Heart right ventricle (tissue), 16 donors: Measurements from ENCODE around the gene AAK1. TPM values are rescaled to one million over a fixed set of nuclear protein-coding genes. Genes with fewer than 3 reads are reported as not detected.

Experiments
- ATAC-seq, 8 donors: fragments of 200-7000 bp; cut with Tn5 transposase; one replicate each; pipeline ENCODE4 v1.9.1; 2020; ENCODE audit warnings: mild to moderate bottlenecking in 8 of 8, moderate library complexity in 8 of 8, moderate number of reproducible peaks in 1 of 8
- DNase-seq, 2 donors: peaks; one replicate each; pipeline ENCODE4 v3.0.0-alpha.2; 2020
- H3K27ac ChIP-seq, 10 donors: fragments of 200-600 bp; sonication (generic) in 2 of 10; one replicate each; pipeline versions ENCODE4 v1.5.0 to v1.8.0; 2020 to 2022; ENCODE audit warnings: mild to moderate bottlenecking in 3 of 10
- H3K27me3 ChIP-seq, 7 donors: fragments of 200-600 bp; one replicate each; pipeline ENCODE4 v1.8.0; 2021 to 2022; ENCODE audit warnings: mild to moderate bottlenecking in 2 of 7
- H3K36me3 ChIP-seq, 9 donors: fragments of 200-600 bp; sonication (generic) in 1 of 9; one replicate each; pipeline versions ENCODE4 v1.5.0 to v1.8.0; 2020 to 2022; ENCODE audit warnings: mild to moderate bottlenecking in 2 of 9
- H3K4me1 ChIP-seq, 9 donors: fragments of 200-600 bp; sonication (generic) in 1 of 9; one replicate each; pipeline versions ENCODE4 v1.5.0 to v1.8.0; 2020 to 2022; ENCODE audit warnings: mild to moderate bottlenecking in 4 of 9
- H3K4me3 ChIP-seq, 10 donors: fragments of 200-600 bp; sonication (generic) in 2 of 10; one replicate each; pipeline versions ENCODE4 v1.5.0 to v1.8.0; 2020 to 2022; ENCODE audit warnings: mild to moderate bottlenecking in 7 of 10, moderate library complexity in 2 of 10
- H3K9me3 ChIP-seq, 11 donors: fragments of 200-600 bp in 10 of 11; sonication (generic) in 2 of 11; one replicate each; pipeline versions ENCODE4 v1.5.0 to v1.8.0; 2013 to 2022; ENCODE audit warnings: mild to moderate bottlenecking in 2 of 11, control low read depth in 1 of 11, moderate library complexity in 1 of 11
- WGBS, 2 donors: extraction: QIAGEN DNeasy Blood & Tissue Kit; methylation state at CpG; one replicate each; pipeline ENCODE4 v1.1.7; 2013; ENCODE audit warnings: inconsistent platforms in 1 of 2; 5-methylcytosine and 5-hydroxymethylcytosine counted together
- intact Hi-C, 10 donors: fragments of 100-400 bp; cut with DNase I; formaldehyde crosslinking; loops; one replicate each; pipeline versions ENCODE4 v1.11.1 to v1.14.2; 2022
- polyA plus RNA-seq, 2 donors: library from polyadenylated mRNA; stranded (reverse); fragments of 200-250 nt; gene quantifications; one replicate each; pipeline ENCODE4 v1.2.3, GENCODE V29; 2013
- total RNA-seq, 10 donors: library from RNA; stranded (reverse); fragmentation: NEBNext Ultra II Directional in 3 of 10; extraction: Animal tissue kit (Norgen Biotek cat#: 25700) in 3 of 10; gene quantifications; one replicate each; pipeline versions ENCODE4 v1.2.1 to v1.2.4, GENCODE V29; 2021 to 2023
- TF ChIP-seq, protein P1 (sequence below), 9 donors: fragments of 200-600 bp; sonication (generic) in 2 of 9; IDR thresholded peaks; one replicate each; pipeline versions ENCODE4 v1.5.0 to v1.8.0; 2021 to 2022; ENCODE audit warnings: antibody characterized with exemption in 9 of 9, mild to moderate bottlenecking in 5 of 9, moderate library complexity in 1 of 9
- donor health status: Arrhythmogenic right ventricular cardiomyopathy.
- donor health status: ischemic (EF 13 %, LVEDD 7.1; RV severe dilation, severe dysfunction).
- donor health status: healthy with polysubstance abuse.
- donor health status: DM: no; HTN: yes; CAD: no.
- donor health status: DM: no; HTN: no; CAD: no.
- donor health status: ischemic (EF 25% LVEDD 6.9; RV normal size, moderate dysfunction).
- donor health status: ischemic (EF 25% LVEDD 5.7; RV mildly dilated, moderate dysfunction).
- donor health status: healthy.
- donor health status: DM: yes; HTN: yes; CAD: no.
- donor health status: Ischemic cardiomyopathy.
- donor health status: ischemic (EF 35%, LVEDD 5.7; RV mildly dilated, moderate dysfunction).
- donor health status: nonischemic (EF 11% LVEDD 7.7; RV severe dilation, severe dysfunction).
- donor health status: DM: yes; HTN: yes; CAD: no.
- donor health status: PGD.
- donor health status: ischemic (EF 29% LVEDD 5.4; RV normal size, mild dysfunction).
- donor health status: nonischemic (EF 23%, LVEDD 6.1; RV moderate dilation, normal function).

The AAK1 gene
- total and polyA plus RNA-seq, 12 donors: 10.1 to 148 (median 116) TPM

DNA sequence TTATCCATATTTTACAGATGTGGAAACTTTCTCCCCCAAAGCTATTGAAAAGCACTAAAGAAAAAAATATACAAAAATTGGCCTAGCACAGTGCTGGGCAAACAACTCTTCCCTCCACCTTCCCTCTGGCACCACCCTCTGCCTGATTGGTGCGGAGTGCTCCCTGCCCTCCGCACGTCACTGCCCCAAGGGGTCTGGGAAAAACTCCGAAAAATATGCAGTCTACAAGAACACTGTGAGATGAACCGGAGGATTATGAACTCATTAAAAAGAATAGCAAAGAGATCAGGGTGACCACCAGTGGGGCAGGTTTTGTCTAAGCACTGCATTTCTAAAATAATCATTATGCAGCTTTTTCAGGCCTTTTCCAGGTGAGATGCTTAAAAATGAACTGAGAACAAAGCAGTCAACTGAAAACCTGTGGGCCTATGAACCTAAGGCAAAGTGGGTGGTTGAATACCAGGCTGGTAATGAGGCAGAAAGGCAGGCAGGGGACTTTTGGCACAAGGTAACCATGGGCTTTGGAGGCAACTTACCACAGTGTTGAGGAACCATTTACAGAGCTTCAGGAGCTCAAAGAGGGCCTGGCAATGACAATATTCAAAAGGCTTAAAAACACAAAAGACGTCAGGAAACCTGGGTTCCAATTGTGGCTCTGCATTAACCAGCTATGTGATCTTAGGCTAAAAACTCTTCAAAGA is 57.5 kb downstream of the AAK1 start:
- WGBS, 2 donors: 89 to 91% methylated on average over 6 of the region's 6 CpGs
- no peaks in the 10 kb centered on the region for H3K36me3 ChIP-seq
- intact Hi-C loops: no loop called here
- DNase-seq (no peak), ATAC-seq (no peak)
- no peaks in the 10 kb centered on the region for H3K9me3 ChIP-seq
- TF ChIP-seq, protein P1, sequence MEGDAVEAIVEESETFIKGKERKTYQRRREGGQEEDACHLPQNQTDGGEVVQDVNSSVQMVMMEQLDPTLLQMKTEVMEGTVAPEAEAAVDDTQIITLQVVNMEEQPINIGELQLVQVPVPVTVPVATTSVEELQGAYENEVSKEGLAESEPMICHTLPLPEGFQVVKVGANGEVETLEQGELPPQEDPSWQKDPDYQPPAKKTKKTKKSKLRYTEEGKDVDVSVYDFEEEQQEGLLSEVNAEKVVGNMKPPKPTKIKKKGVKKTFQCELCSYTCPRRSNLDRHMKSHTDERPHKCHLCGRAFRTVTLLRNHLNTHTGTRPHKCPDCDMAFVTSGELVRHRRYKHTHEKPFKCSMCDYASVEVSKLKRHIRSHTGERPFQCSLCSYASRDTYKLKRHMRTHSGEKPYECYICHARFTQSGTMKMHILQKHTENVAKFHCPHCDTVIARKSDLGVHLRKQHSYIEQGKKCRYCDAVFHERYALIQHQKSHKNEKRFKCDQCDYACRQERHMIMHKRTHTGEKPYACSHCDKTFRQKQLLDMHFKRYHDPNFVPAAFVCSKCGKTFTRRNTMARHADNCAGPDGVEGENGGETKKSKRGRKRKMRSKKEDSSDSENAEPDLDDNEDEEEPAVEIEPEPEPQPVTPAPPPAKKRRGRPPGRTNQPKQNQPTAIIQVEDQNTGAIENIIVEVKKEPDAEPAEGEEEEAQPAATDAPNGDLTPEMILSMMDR (IDR thresholded peaks at IDR 0.05): no peak
- peak overlapping the region in 5 of 10 donors; percentile 11 to 85 (median 41) for H3K27ac ChIP-seq
- no peaks in the 10 kb centered on the region for H3K27me3 ChIP-seq
- H3K4me1 ChIP-seq: peaks cover 4 to 90% (median 65%) of the 10 kb centered on the region in 9 donors
- no peak overlapping the region for H3K4me3 ChIP-seq

DNA sequence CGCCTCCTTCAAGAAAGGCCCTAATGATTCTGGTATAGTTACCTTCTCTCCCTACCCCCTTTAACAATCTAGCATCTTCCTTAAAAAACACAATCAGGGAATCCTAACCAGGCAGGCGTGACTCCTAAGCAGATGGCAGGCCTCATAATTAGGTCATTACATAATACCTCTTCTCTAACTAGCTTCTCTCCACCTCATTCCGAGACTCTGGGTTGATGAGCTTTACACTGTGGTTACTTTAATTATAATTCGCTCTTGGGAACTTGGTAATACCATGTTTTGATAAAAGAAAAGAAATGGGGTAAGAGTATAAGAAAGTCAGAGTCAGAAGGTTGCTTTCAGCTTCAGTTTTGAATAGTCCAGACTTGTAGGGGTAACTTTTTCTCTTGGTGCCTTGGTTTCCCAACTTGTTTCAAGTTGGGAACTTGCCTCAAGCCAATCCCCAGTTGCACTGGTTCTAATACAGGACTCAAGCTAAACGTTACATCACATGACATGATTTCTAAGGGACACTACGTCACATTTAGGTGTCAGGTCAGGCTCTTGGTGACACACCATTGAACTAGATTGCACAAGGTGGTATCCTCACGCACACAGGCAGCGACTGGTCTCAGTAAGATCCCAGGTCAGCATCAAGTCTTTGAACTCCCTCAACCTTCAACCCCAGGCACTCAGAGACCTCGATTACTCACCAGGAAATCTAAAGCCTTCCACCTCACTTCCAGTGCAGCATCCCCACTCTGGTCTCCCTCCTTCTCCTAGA is 59.2 kb downstream of the AAK1 start:
- no peak for ATAC-seq
- no peaks in the 10 kb centered on the region for H3K36me3 ChIP-seq
- TF ChIP-seq, protein P1 (IDR thresholded peaks at IDR 0.05): no peak
- H3K27me3 ChIP-seq: no peaks in the 10 kb centered on the region
- H3K4me1 ChIP-seq: peaks cover 0 to 88% (median 54%) of the 10 kb centered on the region in 9 donors
- no peaks in the 10 kb centered on the region for H3K9me3 ChIP-seq
- no peak for DNase-seq
- H3K4me3 ChIP-seq: no peak overlapping the region
- intact Hi-C loops: no loop called here
- peak overlapping the region in 8 of 10 donors; percentile 9 to 78 (median 57) for H3K27ac ChIP-seq
- 80 to 84% methylated on average over 9 of the region's 9 CpGs for WGBS, 2 donors

DNA sequence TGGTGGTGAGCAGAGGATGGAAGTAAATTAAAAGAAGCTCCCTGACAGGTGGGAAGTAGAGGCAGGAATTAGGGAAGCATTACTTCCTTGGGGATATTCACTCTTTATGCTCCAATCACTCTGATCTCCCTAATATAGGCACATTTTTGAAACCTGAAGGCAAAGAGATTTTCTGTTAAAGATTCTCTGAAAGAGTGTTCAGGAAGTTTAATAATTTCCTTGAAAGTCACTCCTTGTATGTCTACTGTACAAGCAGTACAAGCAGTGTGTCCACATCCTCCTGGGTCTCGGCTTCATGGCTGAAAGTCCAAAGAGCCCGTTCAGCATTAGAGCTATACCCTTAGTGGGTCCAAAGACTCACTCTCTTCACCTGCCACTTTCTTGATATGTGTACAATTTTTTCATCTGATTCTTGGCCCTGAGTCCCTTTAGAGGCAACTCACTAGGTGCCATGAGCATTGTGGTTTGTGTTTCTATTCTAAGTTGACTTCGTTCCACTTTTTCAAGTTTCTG is 60.2 kb downstream of the AAK1 start:
- ATAC-seq (peak in 1 of 8 donors; percentile 24), DNase-seq (no peak)
- Histone ChIP-seq H3K9me3 (no peaks in the 10 kb centered on the region), H3K36me3 (no peaks in the 10 kb centered on the region), H3K27me3 (no peaks in the 10 kb centered on the region), H3K27ac (peak overlapping the region in 9 of 10 donors; percentile 31 to 80 (median 68)), H3K4me1 (peaks cover 0 to 87% (median 56%) of the 10 kb centered on the region in 9 donors), H3K4me3 (no peak overlapping the region)
- 87 to 92% methylated on average over 3 of the region's 3 CpGs for WGBS, 2 donors
- intact Hi-C loops: no loop called here
- TF ChIP-seq, protein P1 (IDR thresholded peaks at IDR 0.05): no peak

DNA sequence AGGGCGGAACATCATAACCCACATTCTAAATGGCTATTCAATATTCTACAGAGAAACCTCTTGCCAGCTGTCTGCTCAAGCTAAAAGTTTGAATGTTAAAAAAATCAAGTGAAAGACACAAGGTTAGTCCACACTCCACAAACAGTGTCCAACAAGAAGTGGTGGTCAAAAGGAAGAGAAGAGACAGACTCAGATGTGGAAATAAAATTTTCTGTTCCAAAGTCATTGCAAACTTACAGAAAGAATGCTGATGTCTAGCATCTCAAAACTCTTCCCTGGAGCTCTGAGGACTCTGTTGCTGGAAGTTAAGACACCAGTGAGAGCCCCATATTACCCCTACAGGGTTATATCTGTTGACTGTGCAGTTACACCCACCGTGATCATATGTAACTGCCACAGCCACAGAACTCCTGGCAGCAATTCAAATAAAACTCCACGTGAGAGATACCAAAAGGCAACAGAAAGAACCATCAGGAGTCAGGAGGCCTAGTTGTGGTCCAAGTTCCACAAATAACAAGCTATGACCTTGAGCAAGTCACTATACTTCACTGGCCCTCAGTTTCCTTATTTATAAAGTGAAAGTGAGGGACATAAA is 60.9 kb downstream of the AAK1 start:
- H3K36me3 ChIP-seq: no peaks in the 10 kb centered on the region
- peak in 1 of 2 donors; percentile 68 for DNase-seq
- intact Hi-C loops: no loop called here

More for the DNA sequence above, 60.9 kb downstream of the AAK1 start:
- no peaks in the 10 kb centered on the region for H3K9me3 ChIP-seq
- TF ChIP-seq, protein P1 (IDR thresholded peaks at IDR 0.05): no peak
- H3K4me1 ChIP-seq: peaks cover 3 to 87% (median 57%) of the 10 kb centered on the region in 9 donors
- ATAC-seq: peak; percentile 40 to 82 (median 70)
- 20 to 28% methylated on average over 3 of the region's 3 CpGs for WGBS, 2 donors
- H3K27ac ChIP-seq: peak overlapping the region; percentile 31 to 80 (median 68)
- H3K4me3 ChIP-seq: peak overlapping the region in 9 of 10 donors; percentile 12 to 39 (median 23)
- H3K27me3 ChIP-seq: no peaks in the 10 kb centered on the region
